Omental fat pad (tissue), 4 donors: ENCODE measurements around the gene FBXL4. TPM values are rescaled to one million over a fixed set of nuclear protein-coding genes. Genes with fewer than 3 reads are reported as not detected.

Experiments used
- total RNA-seq, 4 donors: library from RNA; depleted of rRNA; stranded (reverse); fragments of >200 nt; gene quantifications; one replicate each; pipeline ENCODE4 v1.1.0, GENCODE V29; 2016

Gene FBXL4
- total RNA-seq, 4 donors from 2014 or later, result 11.4 to 26.5 (median 20.9) TPM

Other genes with a start within 250 kb of the FBXL4 start
- not detected for gene POU3F2, start 113.4 kb downstream of the FBXL4 start, total RNA-seq